Testis (tissue), 2 donors: ENCODE measurements around the gene TGFBR2.

Experiments
- CTCF ChIP-seq, 3 experiments: fragments of 450-650 bp in 2 of 3; fragments of 200-600 bp in 1 of 3; sonication (generic) in 1 of 3; IDR thresholded peaks; one replicate each; pipeline ENCODE4 v1.5.1; 2016 to 2019; ENCODE audit warnings: antibody characterized with exemption in 3 of 3, mild to moderate bottlenecking in 2 of 3, moderate library complexity in 1 of 3
- POLR2A ChIP-seq: fragments of 450-650 bp; IDR thresholded peaks from one replicate; pipeline ENCODE4 v1.6.1; 2017; ENCODE audit warnings: antibody characterized with exemption, mild to moderate bottlenecking, moderate library complexity

DNA sequence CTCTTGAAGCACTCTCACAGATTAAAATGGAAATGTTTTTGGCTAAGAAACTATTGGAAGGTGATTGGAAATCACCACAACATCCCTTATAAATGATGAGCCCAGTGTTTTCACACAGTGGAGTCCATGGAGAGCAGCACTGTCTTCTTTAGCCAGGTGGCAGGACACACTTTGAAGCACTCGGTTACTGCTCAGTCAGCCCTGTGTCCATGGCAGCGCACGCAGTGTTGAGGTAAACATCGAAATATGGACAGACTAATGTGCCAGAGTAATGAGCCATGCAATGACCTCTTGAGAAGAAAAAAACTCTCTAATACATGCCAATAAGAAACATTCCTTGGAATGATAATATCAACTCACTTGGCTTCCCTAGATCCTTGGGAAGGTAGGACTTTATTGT lies 66.6 kb downstream of the TGFBR2 start:
- no peak for TF ChIP-seq POLR2A
- TF ChIP-seq CTCF (IDR thresholded peaks at IDR 0.05), result no peak
